WERI-Rb-1 (cell line): ENCODE data around the gene ATXN3.

Experiments
- DNase-seq: peaks from one replicate; pipeline ENCODE4 v3.0.0-alpha.2; 2020
- H3K27ac ChIP-seq: fragments of 250-450 bp; sonication (Bioruptor Pico); 2 replicates; pipeline ENCODE4 v1.5.1; 2020; ENCODE audit warnings: mild to moderate bottlenecking, moderate library complexity
- H3K27me3 ChIP-seq: fragments of 250-450 bp; sonication (Bioruptor Pico); 2 replicates; pipeline ENCODE4 v1.5.1; 2021; ENCODE audit warnings: mild to moderate bottlenecking, low read depth, moderate library complexity; ENCODE audit not compliant: insufficient read depth, severe bottlenecking
- H3K36me3 ChIP-seq: fragments of 250-450 bp; sonication (Bioruptor Pico); 2 replicates; pipeline ENCODE4 v1.5.1; 2020; ENCODE audit warnings: mild to moderate bottlenecking, moderate library complexity
- H3K4me3 ChIP-seq: 2 replicates; pipeline ENCODE4 v1.5.1; 2011; ENCODE audit warnings: low read depth, mild to moderate bottlenecking, control low read depth, low read length
- H3K9me3 ChIP-seq: fragments of 250-450 bp; sonication (Bioruptor Pico); 2 replicates; pipeline ENCODE4 v1.5.1; 2021; ENCODE audit warnings: mild to moderate bottlenecking, moderate library complexity; ENCODE audit not compliant: severe bottlenecking
- TF ChIP-seq, protein P1 (sequence below): IDR thresholded peaks from 2 replicates; pipeline ENCODE4 v1.5.1; 2011; ENCODE audit warnings: low read depth, mild to moderate bottlenecking, control low read depth, inconsistent platforms, low read length

Gene ATXN3

DNA sequence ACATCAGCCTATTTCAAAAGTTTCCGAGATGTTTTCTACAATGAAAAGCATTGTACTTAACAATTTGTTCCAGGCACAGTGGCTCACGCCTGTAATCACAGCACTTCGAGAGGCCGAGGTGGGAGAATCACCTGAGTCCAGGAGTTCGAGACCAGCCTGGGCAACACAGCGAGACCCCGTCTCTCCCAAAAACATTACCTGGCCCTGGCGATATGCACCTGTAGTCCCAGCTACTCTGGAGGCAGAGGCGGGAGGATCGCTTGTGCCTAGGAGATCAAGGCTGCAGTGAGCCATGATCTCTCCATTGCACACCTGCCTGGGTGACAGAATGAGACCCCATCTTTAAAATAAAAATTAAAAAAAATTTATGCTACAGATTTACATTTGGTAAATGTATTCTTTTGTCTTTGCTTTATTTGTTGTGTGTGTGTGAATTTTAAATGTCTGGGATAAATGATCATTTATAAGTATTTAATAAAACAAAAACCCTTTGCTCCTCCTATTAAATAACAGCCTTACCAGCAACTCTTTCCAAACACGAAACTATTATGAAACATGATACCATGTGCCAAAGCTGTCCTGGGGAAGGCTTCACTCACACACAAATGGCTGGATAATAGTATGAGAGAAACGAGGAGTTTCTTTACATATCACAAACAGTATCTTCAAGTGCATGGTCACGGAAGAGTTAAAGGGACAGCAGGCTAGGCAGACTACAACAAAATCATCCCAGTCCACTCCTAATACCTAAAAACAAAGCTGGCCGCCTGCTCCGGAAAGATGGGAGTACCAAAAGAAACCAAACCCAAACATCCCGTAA lies 1.1 kb downstream of the ATXN3 start:
- TF ChIP-seq, protein P1, sequence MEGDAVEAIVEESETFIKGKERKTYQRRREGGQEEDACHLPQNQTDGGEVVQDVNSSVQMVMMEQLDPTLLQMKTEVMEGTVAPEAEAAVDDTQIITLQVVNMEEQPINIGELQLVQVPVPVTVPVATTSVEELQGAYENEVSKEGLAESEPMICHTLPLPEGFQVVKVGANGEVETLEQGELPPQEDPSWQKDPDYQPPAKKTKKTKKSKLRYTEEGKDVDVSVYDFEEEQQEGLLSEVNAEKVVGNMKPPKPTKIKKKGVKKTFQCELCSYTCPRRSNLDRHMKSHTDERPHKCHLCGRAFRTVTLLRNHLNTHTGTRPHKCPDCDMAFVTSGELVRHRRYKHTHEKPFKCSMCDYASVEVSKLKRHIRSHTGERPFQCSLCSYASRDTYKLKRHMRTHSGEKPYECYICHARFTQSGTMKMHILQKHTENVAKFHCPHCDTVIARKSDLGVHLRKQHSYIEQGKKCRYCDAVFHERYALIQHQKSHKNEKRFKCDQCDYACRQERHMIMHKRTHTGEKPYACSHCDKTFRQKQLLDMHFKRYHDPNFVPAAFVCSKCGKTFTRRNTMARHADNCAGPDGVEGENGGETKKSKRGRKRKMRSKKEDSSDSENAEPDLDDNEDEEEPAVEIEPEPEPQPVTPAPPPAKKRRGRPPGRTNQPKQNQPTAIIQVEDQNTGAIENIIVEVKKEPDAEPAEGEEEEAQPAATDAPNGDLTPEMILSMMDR: no peak
- DNase-seq: no peak
- Histone ChIP-seq H3K27ac (peak overlapping the region; percentile 89; the same call in 1 of the 2 replicates), H3K4me3 (peak overlapping the region; percentile 98), H3K9me3 (no peaks in the 10 kb centered on the region), H3K27me3 (no peaks in the 10 kb centered on the region), H3K36me3 (no peaks in the 10 kb centered on the region; the same call in 1 of the 2 replicates)

DNA sequence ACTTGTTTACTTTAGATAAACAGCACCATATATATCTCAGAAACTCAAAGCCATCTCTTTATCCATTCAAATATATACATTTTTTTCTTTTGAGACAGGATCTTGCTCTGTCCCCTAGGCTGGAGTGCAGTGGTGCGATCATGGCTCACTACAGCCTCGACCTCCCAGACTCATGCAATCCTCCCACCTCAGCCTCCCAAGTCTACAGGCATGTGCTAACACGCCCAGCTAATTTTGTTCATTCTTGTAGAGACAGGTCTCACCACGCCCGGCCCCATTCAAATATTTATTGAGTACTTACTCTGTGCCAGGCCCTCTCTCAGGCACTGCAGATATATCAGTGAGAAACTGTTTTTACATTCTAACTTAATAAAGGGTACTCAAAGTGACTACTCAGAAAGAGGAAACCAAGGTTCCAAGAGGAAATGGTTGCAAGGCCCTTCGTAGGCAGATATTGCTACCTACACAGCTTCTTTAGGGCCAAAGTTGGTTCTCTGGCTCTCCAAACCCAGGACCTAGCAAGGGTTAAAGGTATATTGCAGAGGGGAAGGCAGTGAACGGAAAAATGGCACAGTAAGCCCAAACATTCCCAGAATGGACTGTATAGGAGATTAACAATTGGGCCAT lies 2.9 kb downstream of the ATXN3 start:
- DNase-seq: no peak
- H3K27ac ChIP-seq: no peak overlapping the region
- H3K4me3 ChIP-seq: no peak overlapping the region
- no peaks in the 10 kb centered on the region for H3K27me3 ChIP-seq
- no peaks in the 10 kb centered on the region; the same call in 1 of the 2 replicates for H3K36me3 ChIP-seq
- H3K9me3 ChIP-seq: no peaks in the 10 kb centered on the region
- TF ChIP-seq, protein P1: no peak

DNA sequence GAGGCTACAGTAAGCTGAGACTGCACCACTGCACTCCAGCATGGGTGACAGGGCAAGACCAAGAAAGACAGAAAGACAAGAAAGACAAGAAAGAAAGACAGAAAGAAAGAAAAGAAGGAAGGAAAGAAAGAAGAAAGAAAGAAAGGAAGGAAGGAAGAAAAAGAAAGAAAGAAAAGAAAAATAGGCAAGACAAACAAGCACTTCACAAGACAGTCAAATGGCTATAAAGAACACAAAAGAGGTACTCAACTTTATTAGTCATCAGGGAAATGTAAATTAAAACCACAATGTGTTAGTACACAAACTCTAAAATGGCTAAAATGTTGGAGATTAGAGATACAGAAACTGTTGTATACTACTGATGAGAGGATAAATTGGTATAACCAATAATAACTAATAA lies 6.6 kb downstream of the ATXN3 start:
- TF ChIP-seq, protein P1: no peak
- H3K27ac ChIP-seq: no peak overlapping the region
- peaks cover 9% of the 10 kb centered on the region for H3K36me3 ChIP-seq
- no peaks in the 10 kb centered on the region for H3K27me3 ChIP-seq
- no peaks in the 10 kb centered on the region for H3K9me3 ChIP-seq
- no peak for DNase-seq
- no peak overlapping the region for H3K4me3 ChIP-seq

DNA sequence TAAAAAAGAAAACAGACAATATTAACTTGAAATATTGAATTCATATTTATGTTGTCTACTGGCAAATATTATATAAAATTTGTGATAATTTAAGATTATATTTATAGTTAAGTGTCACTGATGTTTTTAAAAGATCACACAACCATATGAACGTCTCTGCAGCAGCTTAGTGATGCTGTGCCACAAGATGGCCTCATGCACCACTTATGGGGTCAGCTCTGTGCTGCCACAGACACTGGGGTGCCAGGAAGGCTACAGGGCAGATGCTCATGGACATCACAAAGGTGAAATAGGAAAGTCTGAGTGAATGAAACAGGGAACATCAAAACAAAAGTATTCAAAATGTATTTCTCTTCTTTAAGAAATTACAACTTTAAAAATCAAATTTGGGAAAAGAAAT lies 13.1 kb downstream of the ATXN3 start:
- no peaks in the 10 kb centered on the region for H3K9me3 ChIP-seq
- peak; percentile 23 for DNase-seq
- TF ChIP-seq, protein P1: peak; percentile 44
- H3K36me3 ChIP-seq: peaks cover 25% of the 10 kb centered on the region
- no peak overlapping the region for H3K27ac ChIP-seq
- H3K4me3 ChIP-seq: no peak overlapping the region
- H3K27me3 ChIP-seq: no peaks in the 10 kb centered on the region

DNA sequence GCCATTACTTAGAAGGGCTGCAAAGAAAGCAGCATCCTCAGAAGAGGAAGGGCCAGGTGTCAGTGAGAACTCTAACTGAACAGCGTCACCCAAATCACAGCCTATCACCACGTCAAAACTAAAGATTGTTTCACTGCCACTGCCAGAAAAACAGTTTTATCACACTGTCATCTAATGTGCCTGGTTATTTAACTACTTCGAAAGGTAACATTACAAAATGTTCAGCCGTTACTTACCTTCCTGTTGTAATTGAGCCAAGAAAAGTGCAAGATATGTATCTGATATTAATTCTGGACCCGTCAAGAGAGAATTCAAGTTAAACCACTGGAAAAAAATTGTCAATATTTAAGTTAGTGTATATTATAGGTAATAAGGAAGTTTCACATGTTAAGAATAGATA lies 17.9 kb downstream of the ATXN3 start:
- H3K36me3 ChIP-seq: peaks cover 25% of the 10 kb centered on the region
- no peak overlapping the region for H3K27ac ChIP-seq

More for the DNA sequence above, 17.9 kb downstream of the ATXN3 start:
- Histone ChIP-seq H3K4me3 (no peak overlapping the region), H3K9me3 (no peaks in the 10 kb centered on the region), H3K27me3 (no peaks in the 10 kb centered on the region)
- DNase-seq: no peak
- TF ChIP-seq, protein P1: no peak
